ENCODE results near the gene GBA3. TPM values are rescaled to one million over a fixed set of nuclear protein-coding genes. Genes with fewer than 3 reads are reported as not detected.

GBA3 gene
- total RNA-seq (2014; rRNA removed; shearing (Covaris generic)) (not detected in 2 replicates), polyA plus RNA-seq (2016; fragmentation: Nextera tagmentation; extraction: Ambion mirVana) (not detected in 2 replicates)
- long read RNA-seq, partial matches to known transcripts: 0 of 10 reads
- long read RNA-seq, other reads (novel, unspliced or antisense): 10 of 10 reads

- ATAC-seq: 0 out of 3 replicates have a peak, but pooled peaks have one; percentile 32
- Histone ChIP-seq H3K4me3 (no peak within 1 kb of the TSS), H3F3A (replicated peaks; ENCODE audit: low read depth) (no peaks in the 10 kb centered on the region), H3K79me2 (replicated peaks; ENCODE audit: insufficient read depth) (no peaks in the 10 kb centered on the region), H3K4me1 (ENCODE audit: insufficient read depth) (no peaks in the 10 kb centered on the region), H3K4me2 (no peak within 1 kb of the TSS), H3K27ac (ENCODE audit: low read depth) (no peak within 1 kb of the TSS), H3K27me3 (ENCODE audit: insufficient read depth) (no peaks in the 10 kb centered on the region), H4K20me1 (replicated peaks; ENCODE audit: insufficient read depth) (no peaks in the 10 kb centered on the region; the same call in 1 of the 2 replicates), H3K9me2 (ENCODE audit: insufficient read depth) (no peaks in the 10 kb centered on the region), H3K36me3 (ENCODE audit: insufficient read depth) (no peaks in the 10 kb centered on the region), H2AFZ (no peak within 1 kb of the TSS)
- no peak within 1 kb of the TSS for H3K4me3 Mint-ChIP-seq
- no peaks in the 10 kb centered on the region for H3K27me3 Mint-ChIP-seq (ENCODE audit: insufficient read depth, low read depth, poor library complexity)
- TF ChIP-seq CTCF (conservative IDR thresholded peaks at IDR 0.05; ENCODE audit: low read depth in 2 of 2) (peak in 1 of 2 experiments; percentile 55; a peak in 2 of 4 replicates), CREB1 (CRISPR knock-in tag; IDR thresholded peaks at IDR 0.05; ENCODE audit: low read depth) (no peak)
- DNase-seq (ENCODE audit: low spot score): no peak
- no peaks in the 10 kb centered on the region for H3K9me3 Mint-ChIP-seq
- H3K4me1 Mint-ChIP-seq: no peaks in the 10 kb centered on the region
- H3K27ac Mint-ChIP-seq: 0 out of 2 replicates have a peak within 1 kb of the TSS, but pooled peaks have one; percentile 25
- H3K36me3 Mint-ChIP-seq (ENCODE audit: low read depth): no peaks in the 10 kb centered on the region
Observed at GRCh38 chr4:22692736-22693135, at the start of gene GBA3. GBA3 (plus strand) TSS chr4:22692937.

- Histone ChIP-seq H3K27me3 (ENCODE audit: insufficient read depth) (no peaks in the 10 kb centered on the region), H3K27ac (ENCODE audit: low read depth) (no peak overlapping the region), H3K79me2 (replicated peaks; ENCODE audit: insufficient read depth) (no peaks in the 10 kb centered on the region), H3K4me2 (no peak overlapping the region), H3F3A (replicated peaks; ENCODE audit: low read depth) (no peaks in the 10 kb centered on the region), H4K20me1 (replicated peaks; ENCODE audit: insufficient read depth) (no peaks in the 10 kb centered on the region), H2AFZ (no peak overlapping the region), H3K9me2 (ENCODE audit: insufficient read depth) (0 out of 2 replicates have a peak, but pooled peaks cover 3% of the 10 kb centered on the region), H3K4me1 (ENCODE audit: insufficient read depth) (no peaks in the 10 kb centered on the region), H3K36me3 (ENCODE audit: insufficient read depth) (no peaks in the 10 kb centered on the region), H3K4me3 (no peak overlapping the region)
- H3K36me3 Mint-ChIP-seq (ENCODE audit: low read depth): no peaks in the 10 kb centered on the region; the same call in 2 of the 3 replicates
- ATAC-seq: no peak
- TF ChIP-seq ZNF331 (CRISPR knock-in tag; IDR thresholded peaks at IDR 0.05; ENCODE audit: low read depth) (no peak), CREB1 (CRISPR knock-in tag; IDR thresholded peaks at IDR 0.05; ENCODE audit: low read depth) (no peak), EZH2 (IDR thresholded peaks at IDR 0.05; ENCODE audit: low read depth, unreplicated experiment) (no peak), ETS1 (IDR thresholded peaks at IDR 0.05) (no peak), CTCF (conservative IDR thresholded peaks at IDR 0.05; ENCODE audit: low read depth in 2 of 2) (no peak), NANOG (IDR thresholded peaks at IDR 0.05; ENCODE audit: borderline replicate concordance) (no peak), STAT1 (IDR thresholded peaks at IDR 0.05; ENCODE audit: unreplicated experiment) (no peak), POLR2AphosphoS5 (IDR thresholded peaks at IDR 0.05; ENCODE audit: low read depth) (no peak), EZH2phosphoT487 (IDR thresholded peaks at IDR 0.05; ENCODE audit: unreplicated experiment) (no peak)
- DNase-seq (ENCODE audit: low spot score): no peak
- no peaks in the 10 kb centered on the region for H3K27me3 Mint-ChIP-seq (ENCODE audit: insufficient read depth, low read depth, poor library complexity)
- H3K4me1 Mint-ChIP-seq: no peaks in the 10 kb centered on the region
- H3K9me3 Mint-ChIP-seq: peaks cover 8% of the 10 kb centered on the region
- no peak overlapping the region for H3K4me3 Mint-ChIP-seq
- H3K27ac Mint-ChIP-seq: no peak overlapping the region
Observed at GRCh38 chr4:22643952-22644351, 48.8 kb upstream of the GBA3 start.
